HG02970 (cell line): Measurements from ENCODE around the gene ADARB1.

Experiments
- ATAC-seq: cut with Tn5 transposase; IDR thresholded peaks from one replicate; pipeline ENCODE4 v1.9.1; 2021; ENCODE audit warnings: mild to moderate bottlenecking, moderate library complexity, moderate number of reproducible peaks; ENCODE audit not compliant: unreplicated experiment, low FRiP score

Gene ADARB1

DNA sequence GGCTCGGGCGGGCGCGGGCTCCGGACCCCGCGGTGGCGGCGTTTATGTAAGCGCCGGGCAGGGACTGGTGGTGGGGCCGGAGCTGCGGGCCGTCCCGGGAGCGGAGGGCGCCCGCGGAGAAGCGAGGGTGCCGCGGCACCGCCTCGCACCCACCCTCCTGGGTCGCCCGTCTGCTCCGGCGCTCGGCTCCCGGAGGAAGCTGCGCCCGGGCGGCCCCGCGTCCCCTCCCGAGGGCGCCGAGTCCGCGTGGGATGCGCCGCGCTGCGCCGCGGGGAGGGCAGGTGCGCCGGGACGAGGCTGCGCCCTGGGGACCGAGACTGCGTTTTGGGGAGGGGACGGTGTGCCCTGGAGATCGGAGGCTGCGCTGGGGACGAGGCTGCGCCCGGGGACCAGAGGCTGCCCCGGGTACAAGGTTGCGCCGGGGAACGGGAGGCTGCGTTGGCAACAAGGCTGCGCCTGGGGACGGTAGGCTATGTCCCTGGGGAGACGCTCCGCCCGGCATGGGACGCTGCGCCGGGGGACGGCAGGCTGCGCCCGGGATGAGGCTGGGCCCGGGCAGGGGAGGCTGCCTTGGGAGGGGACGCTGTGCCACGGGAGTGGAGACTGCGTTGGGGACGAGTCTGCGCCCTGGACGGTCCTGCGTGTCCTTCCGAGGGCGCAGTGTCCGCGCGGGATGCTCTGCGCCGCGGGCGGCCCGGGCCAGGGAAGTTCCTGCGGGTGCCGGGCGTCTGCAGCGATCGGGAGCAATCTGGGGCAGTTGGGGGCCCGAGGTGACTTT, 627 bp downstream of the ADARB1 start:
- ATAC-seq, result peak; percentile 5

GRCh38 chr21:45075596-45076244, 1.3 kb downstream of the ADARB1 start:
- ATAC-seq, result no peak

DNA sequence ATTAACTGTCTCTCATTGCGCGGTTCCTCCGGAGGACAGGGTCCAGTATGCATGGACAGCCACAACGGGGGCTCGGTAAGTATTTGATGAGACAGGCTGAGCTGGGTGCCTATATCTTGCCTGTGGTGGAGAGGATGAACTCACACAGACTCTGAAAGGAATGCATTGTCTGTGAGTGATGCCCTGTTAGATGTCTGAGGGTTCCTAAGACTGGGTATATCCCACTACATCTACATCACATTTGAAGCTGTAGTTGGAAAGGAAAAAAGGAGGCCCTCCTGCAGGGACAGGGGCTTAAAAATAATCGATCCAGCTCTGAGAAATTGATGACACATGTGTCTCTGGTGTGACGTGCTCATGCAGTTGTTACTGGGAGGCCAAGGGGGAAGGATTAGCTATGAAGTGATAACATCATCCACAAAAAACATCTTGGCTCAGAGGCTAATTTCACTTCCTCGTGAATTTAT, 1.9 kb downstream of the ADARB1 start:
- ATAC-seq, result no peak

DNA sequence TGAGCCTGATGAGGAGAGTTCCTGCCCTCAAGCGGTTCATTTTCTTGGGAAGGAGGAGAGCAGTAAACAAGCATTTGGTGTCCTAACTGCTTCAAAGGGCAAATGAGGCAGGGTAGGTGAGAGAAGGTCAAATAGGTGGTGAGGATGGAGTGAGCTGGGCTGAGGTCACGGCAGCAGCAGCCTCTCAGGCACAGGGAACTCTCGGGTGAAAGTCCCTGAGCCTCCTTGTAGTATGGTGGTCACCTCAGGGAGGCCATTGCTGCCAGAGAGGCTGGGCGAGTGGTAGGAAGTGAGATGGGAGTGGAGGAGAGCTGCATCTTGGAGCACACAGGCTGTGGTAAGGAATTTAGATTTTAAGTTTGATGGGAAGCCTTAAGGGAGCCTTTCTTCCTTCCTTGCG, 4.0 kb downstream of the ADARB1 start:
- no peak for ATAC-seq

GRCh38 chr21:45078877-45079281, 4.5 kb downstream of the ADARB1 start:
- ATAC-seq, result no peak

DNA sequence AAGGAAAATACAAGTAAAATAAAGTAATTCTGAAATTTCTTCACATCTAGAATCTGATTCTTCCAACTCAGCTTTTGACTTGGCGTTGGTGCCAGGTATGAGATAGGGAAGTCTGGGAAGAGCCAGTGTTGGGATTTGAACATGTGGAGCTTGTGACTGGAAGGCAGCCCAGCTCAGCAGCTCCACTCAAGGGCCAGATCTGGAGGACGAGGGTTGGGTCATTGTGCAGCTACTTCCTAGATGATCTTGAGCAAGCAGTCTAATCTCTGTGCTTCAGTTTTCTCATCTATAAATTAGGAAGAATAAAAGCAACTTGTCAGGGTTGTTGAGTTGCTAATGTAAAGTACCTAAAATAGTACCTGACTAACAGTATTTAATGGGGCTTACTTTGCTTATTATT, 5.0 kb downstream of the ADARB1 start:
- ATAC-seq, result no peak

DNA sequence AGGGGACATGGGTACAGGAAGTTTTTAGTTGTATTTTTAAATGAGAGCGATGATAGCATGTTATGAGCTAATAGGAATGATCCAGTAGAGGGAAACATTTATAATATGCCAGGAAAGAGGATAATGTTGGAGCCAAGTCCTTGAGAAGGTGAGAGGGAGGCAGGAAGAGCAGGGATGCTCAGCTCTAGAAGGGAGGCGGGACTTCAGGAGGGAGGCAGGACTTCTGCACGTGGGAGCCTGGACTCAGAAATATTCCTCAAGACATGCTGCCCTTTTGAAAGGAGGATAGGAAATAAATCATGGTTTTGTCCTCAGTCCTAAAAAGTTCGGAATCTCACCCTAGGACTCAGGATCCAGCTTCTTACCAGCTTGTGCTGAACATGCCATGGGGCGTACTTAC, 5.9 kb downstream of the ADARB1 start:
- no peak for ATAC-seq

DNA sequence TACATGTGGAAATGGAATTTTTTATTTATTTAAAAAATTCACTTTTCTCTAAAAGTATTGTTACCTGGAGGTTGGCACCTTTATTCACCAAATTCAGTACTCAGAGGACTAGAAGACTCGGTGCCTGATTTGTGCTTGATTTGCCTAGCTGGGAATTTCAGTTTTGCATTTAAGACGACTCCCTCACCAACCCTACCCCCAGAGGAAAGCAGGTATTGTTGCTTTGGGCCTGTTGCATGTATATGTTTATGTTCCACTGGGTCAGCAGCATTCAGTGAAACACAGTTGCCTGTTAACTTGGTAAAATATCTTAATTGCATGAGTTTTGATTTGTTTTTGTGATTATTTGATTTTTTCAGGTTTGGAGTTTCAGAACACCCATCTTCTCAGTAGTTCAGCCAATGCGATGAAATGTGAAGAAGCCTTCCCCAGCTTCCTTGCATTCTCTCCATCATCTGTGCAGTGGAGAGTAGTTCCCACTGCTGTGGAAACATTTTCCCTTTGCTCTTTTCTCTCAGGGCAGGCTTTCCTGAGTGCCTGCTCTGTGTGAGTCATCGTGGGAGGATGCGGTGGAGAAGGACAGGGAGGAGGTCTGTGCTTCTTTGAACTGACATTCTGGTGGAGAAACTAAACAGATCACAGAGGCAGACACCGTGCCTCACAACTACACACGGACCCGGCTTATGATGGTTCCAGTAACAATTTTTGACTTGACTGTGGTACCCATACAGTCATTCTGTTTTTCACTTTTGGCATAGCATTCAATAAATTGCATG, 6.4 kb downstream of the ADARB1 start:
- ATAC-seq, result no peak

DNA sequence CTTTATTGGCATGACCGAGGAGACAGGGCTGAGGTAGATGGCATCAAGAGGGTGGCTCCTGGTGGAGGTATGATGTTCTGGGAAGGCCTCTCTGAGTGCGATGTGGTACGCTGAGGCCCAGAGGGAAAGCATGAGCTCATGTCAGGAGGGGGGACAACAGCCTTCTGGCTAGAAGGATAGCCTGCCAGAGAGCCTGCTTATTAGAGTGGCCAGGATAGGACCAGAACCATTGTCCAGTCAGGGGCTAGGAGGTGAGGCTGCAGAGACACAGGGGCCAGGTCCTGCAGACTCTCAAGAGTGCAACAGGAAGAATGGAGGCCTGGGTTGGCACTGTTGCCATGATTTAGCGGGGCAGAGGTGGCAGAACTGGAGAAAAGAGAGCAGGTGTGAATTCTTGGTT, 7.3 kb downstream of the ADARB1 start:
- ATAC-seq, result no peak

- no peak for ATAC-seq
Observed at GRCh38 chr21:45082736-45083135, 8.4 kb downstream of the ADARB1 start.

DNA sequence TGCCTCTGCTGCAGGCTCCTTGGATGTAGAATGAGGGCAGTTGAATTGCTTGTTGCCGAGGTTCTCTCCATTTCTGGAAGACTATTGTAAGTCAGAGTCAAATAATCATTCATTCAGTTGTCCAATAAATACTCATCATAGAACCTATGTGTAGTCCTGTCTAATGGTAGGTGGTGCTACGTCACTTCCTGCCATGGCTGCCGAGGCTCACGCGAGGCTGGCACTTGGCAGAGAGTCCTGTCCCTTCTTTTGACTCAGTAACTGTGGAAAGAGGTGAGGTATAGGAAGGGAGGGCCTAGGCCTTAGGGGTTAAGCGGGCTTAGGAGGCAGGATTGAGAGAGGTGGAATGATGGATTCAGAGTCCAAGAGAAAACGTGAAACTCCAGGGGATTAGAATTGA, 9.7 kb downstream of the ADARB1 start:
- ATAC-seq, result no peak

- ATAC-seq, result no peak
Observed at GRCh38 chr21:45084881-45085536, 10.6 kb downstream of the ADARB1 start.

DNA sequence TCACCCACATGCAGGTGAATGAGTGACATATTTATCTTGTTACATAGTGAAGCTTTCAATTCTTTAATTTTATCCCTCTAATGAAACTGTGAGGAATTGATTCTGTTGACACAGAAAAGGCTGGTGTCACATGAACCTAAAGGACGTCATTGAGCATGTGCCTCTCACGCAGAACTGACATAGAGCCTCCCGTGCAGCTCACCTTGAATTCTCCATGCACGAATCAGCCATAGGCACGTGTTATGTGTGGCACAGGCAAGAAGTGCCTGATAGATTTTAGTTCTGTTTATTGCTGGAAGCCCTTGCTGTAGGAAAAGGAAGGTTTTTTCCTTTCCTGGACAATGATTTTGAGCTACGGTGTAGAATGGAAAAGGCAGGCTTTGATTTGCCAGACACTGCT, 11.3 kb downstream of the ADARB1 start:
- no peak for ATAC-seq

GRCh38 chr21:45086337-45086958, 12.1 kb downstream of the ADARB1 start:
- ATAC-seq, result no peak

DNA sequence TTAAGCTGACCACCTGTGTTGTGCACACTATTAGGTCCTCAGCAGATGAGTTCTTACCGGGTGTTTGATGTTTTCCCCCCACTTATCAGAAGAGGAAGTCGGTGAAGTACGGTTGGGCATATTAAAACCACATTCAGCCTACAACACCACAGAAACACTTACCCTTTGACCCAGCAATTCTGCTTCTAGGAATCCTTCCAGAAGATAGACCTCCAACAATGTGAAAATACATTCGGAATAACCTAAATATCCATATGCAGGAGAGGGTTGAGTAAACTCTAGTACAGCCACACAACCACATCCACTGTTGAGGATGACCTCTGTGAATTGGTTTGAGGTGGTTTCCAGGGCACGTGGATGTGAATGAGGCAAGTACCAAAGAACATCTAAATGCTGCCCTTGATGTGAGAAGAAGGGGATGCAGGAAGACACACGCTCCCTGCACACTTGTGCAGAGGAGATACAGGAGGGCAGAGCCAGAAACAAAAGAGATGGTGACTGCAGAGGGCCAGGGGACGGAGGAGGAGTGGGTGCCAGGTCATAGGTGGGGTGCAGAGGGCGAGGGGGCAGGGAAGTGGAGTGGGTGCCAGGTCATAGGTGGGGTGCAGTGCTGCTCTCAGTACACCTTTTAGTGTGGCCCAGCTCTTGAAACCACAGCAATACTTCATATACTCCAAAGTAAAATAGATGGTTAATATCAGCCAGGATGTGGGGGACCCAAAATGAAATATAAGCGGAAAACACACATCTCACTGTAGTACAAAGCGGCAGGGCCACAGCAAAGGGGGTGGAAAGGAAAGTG, 12.8 kb downstream of the ADARB1 start:
- ATAC-seq, result no peak

GRCh38 chr21:45088116-45088515, 13.7 kb downstream of the ADARB1 start:
- no peak for ATAC-seq

- no peak for ATAC-seq
Observed at GRCh38 chr21:45088729-45089128, 14.3 kb downstream of the ADARB1 start.

DNA sequence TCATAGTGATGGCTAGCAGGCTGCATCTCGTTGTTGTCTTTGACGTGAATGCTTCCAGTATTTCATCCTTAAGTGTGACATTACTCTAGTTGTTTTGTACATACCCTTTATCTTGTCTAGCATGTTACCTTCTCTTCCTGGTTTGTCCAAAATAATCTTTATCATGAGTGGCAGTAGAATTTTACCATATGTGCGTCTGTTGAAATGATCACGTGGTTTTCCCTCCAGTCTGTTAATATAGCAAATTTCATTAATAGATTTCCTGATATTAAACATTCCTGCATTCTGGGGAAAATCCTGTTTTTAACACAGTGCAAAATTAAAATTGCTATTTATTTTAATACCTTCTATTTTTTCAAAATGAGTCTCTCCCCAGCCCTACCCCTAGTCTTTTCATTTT, 15.6 kb downstream of the ADARB1 start:
- no peak for ATAC-seq

GRCh38 chr21:45090966-45091365, 16.6 kb downstream of the ADARB1 start:
- no peak for ATAC-seq
